ENCODE data around the gene FNDC10. TPM values are rescaled to one million over a fixed set of nuclear protein-coding genes. Genes with fewer than 3 reads are reported as not detected.

Gene FNDC10
- total and polyA plus RNA-seq, 9 of the 15 experiments (the other 6 are each of a cell fraction or from before 2014, with no cell fraction given), result 0.08 to 6.3 (median 1.6) TPM

- TF ChIP-seq CTCF (IDR thresholded peaks at IDR 0.05 in 2 of 3, conservative IDR thresholded peaks at IDR 0.05 in 1 of 3; ENCODE audit: insufficient read depth in 2 of 3, low read depth in 1 of 3, low read length in 3 of 3) (peak; percentile 60 to 93 (median 65)), POLR2G (IDR thresholded peaks at IDR 0.05; ENCODE audit: low read depth, low read length) (peak; percentile 63), ZNF280B (CRISPR knock-in tag; IDR thresholded peaks at IDR 0.05) (no peak), PRMT5 (CRISPR knock-in tag; IDR thresholded peaks at IDR 0.05) (no peak), E2F3 (CRISPR knock-in tag; IDR thresholded peaks at IDR 0.05) (no peak), BDP1 (IDR thresholded peaks at IDR 0.05; ENCODE audit: insufficient read depth, insufficient read length) (no peak), TRIM25 (IDR thresholded peaks at IDR 0.05; ENCODE audit: borderline replicate concordance) (no peak)
These were observed 49.1 kb downstream of the FNDC10 start (continued) for GRCh38 chr1:1550591-1551432.

Data from K562 (cell line).